Stimulated activated CD8-positive, alpha-beta memory T cell treated with anti-CD3 and anti-CD28 coated beads, Interleukin-7, amount 100 ng/mL, for 24 hours (primary cell): ENCODE results near the gene ADCY7.
"Not testable (repeated sequence)": the region's sequence is repeated elsewhere in the genome, so short reads cannot be mapped to it uniquely, and the experiment has no call there.

Experiments used
- DNase-seq: peaks from one replicate; pipeline ENCODE4 v3.0.0-alpha.2; 2020; ENCODE audit warnings: low read depth

The ADCY7 gene

GRCh38 chr16:50266337-50267091 lies at the start of gene ADCY7:
TSS of gene ADCY7 (plus strand) at chr16:50266551. CDS start at chr16:50288180, 21,629 bp downstream.
- peak; percentile 68 for DNase-seq

GRCh38 chr16:50219402-50219975 lies 46.9 kb upstream of the ADCY7 start:
- no peak for DNase-seq

- no peak for DNase-seq
These were observed 42.1 kb upstream of the ADCY7 start for GRCh38 chr16:50224286-50224685.

- DNase-seq, result no peak
These were observed 39.2 kb upstream of the ADCY7 start for GRCh38 chr16:50227120-50227519.

GRCh38 chr16:50227665-50228064 lies 38.7 kb upstream of the ADCY7 start:
- DNase-seq, result no peak

GRCh38 chr16:50228364-50228868 lies 37.9 kb upstream of the ADCY7 start:
- DNase-seq, result no peak

- DNase-seq, result no peak
These were observed 37.1 kb upstream of the ADCY7 start for GRCh38 chr16:50229149-50229726.

- DNase-seq, result no peak
These were observed 31.4 kb upstream of the ADCY7 start for GRCh38 chr16:50234771-50235556.

GRCh38 chr16:50235581-50235980 lies 30.8 kb upstream of the ADCY7 start:
- DNase-seq, result no peak

GRCh38 chr16:50238314-50238713 lies 28.0 kb upstream of the ADCY7 start:
- DNase-seq, result no peak

- DNase-seq, result no peak
These were observed 27.5 kb upstream of the ADCY7 start for GRCh38 chr16:50238868-50239301.

GRCh38 chr16:50243024-50243423 lies 23.3 kb upstream of the ADCY7 start:
- DNase-seq, result not testable (repeated sequence)

GRCh38 chr16:50244140-50244503 lies 22.2 kb upstream of the ADCY7 start:
- DNase-seq, result no peak

GRCh38 chr16:50244504-50245416 lies 21.6 kb upstream of the ADCY7 start:
- DNase-seq, result no peak

- DNase-seq, result peak; percentile 38
These were observed 20.7 kb upstream of the ADCY7 start for GRCh38 chr16:50245417-50246298.

- no peak for DNase-seq
These were observed 19.8 kb upstream of the ADCY7 start for GRCh38 chr16:50246299-50247122.

GRCh38 chr16:50247123-50247905 lies 19.0 kb upstream of the ADCY7 start:
- no peak for DNase-seq

GRCh38 chr16:50247906-50248608 lies 18.3 kb upstream of the ADCY7 start:
- DNase-seq, result no peak
